GM21515 (cell line): ENCODE measurements around the gene TMEM186.
"Not testable (repeated sequence)": the region's sequence is repeated elsewhere in the genome, so short reads cannot be mapped to it uniquely, and the experiment has no call there.

ENCODE experiments used
- ATAC-seq: cut with Tn5 transposase; IDR thresholded peaks from one replicate; pipeline ENCODE4 v1.9.1; 2021; ENCODE audit not compliant: unreplicated experiment

The TMEM186 gene

DNA sequence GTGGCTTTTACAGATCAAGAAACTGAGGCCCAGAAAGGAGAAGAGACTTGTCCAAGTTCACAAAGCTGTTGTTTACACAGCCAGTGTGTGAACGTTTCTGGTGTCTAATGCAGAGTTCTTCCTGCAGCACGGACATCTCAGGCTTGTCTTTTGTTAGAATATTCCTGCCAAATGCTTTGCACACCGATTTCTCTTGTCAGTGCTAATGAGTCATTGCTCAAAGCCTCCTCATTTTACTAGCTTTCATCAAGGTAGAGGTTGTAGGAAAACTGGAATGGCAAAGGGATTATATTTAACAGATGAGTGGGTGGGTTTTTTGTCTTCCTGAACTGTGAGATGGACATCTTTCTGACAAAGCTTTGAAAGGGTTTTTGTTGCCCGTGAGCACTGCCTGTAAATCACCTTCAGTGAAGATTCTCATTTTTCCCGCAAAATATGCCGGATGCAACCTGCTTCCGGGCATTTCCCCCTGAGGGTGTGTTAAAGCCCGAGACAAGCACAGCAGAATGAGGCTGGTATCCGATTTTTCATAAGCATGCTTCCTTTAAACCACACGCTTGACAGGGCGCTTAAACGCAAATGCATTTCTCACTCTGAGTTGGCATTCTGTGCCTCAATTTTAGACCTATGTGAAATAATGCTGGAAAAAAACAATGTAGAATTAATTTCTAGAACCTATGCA, 14.9 kb upstream of the TMEM186 start:
- ATAC-seq = no peak

DNA sequence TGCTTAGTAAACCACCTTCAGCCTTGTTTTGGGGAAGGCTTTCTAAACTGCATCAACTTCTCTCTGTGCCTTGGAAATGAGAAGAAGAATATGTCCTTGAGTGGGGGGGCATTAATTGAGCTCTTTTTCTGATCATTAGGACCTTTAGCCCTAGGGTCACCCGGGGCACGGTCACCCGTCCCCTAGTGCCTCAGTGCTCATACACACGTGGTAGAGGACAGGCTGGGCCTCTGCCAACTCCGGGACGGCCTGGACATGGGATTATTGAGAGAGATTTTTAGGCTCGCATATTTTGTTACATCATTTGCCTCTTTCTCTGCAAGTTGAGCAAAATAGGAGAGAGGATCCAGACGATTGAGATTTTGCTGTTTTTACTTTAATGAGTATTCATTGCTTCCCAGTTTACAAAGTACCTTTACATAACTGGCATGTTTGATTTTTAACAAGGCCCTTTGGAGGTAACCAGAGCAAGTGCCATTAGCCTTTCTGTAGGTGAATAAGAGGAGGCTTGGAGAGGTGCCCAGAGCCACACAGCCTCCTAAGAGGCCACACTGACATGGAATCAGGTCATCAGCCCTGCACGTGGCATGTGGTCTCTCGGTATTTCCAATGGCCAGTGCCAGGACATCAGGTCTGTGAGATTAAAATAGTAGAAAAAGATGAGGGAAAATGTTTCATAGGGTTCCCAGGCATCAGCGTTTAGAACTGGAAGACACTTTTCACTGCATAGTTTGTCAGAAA, 11.3 kb upstream of the TMEM186 start:
- no peak for ATAC-seq

- no peak for ATAC-seq
These were observed 10.6 kb upstream of the TMEM186 start for GRCh38 chr16:8808009-8808408.

- no peak for ATAC-seq
These were observed 9.8 kb upstream of the TMEM186 start for GRCh38 chr16:8807189-8807588.

DNA sequence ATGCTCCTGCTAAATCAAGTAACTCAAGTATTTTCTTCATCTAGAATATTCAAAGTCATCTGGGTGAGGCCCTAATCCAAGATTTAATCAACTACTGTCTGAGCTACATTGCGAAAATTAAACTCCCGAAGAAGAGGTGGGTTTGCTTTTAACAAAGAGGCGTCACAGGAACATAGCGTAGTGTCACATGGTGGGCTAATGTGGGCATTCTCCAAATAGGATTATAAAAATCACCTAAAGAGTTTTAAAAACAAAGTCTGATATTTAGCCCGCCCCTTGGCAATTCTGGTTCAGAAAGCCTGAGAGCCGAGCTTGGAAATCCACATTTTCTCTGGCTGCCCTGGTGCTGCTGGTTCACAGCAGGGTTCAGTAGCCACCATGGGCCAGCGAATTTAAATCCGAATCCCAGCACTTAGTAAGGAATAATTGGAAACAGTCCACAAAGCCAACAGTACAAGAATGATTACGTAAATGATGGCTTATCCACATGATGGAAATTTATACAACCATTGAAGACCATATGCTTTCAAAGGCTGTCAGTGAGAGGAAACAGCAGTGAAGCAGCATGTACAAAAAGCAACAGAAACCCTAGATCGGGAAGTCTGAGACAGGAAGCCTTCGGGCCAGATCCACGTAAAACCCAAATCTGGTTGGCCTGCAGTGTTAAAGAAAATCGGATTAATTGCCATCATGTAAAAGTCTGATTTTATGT, 9.0 kb upstream of the TMEM186 start:
- ATAC-seq = no peak

DNA sequence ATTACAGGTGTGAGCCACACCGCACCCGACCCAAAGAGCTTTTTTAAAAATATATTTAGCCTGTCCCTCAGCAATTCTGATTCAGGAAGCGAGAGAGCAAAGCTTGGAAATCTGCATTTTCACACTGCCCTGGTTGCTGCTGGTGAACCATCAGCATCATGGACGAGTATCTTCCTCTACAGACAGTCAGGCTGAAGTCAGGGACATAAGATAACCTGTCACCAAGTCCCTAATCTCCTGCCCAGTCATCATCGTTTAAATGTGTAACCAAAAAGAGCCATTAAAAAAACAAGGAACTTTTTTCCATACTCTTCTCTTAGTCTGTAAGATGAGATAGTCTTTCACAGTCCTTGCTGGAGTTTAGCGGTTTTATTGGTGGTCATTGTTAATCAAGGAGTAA, 6.9 kb upstream of the TMEM186 start:
- no peak for ATAC-seq

- ATAC-seq = not testable (repeated sequence)
These were observed 6.3 kb upstream of the TMEM186 start for GRCh38 chr16:8803733-8804132.

GRCh38 chr16:8801701-8802100, 4.3 kb upstream of the TMEM186 start:
- no peak for ATAC-seq

GRCh38 chr16:8798535-8799157, 1.2 kb upstream of the TMEM186 start:
- no peak for ATAC-seq

DNA sequence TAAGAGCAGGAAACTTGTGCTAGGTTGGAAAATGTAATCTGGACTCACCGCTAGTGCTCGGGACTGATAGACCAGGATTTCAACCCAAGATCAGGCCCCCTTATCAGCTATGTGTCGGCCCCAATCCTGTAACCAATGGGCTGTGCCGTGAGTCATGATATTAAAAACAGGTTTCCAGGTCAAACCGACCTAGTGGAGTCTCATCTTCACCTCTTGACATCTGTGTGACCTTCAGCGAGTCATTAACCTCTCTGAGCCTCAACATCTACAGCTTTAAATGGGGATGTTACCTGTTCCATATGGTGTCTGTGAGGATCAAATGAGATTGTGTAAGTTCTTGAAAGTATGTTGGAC, 712 bp upstream of the TMEM186 start:
- peak; percentile 0 for ATAC-seq

DNA sequence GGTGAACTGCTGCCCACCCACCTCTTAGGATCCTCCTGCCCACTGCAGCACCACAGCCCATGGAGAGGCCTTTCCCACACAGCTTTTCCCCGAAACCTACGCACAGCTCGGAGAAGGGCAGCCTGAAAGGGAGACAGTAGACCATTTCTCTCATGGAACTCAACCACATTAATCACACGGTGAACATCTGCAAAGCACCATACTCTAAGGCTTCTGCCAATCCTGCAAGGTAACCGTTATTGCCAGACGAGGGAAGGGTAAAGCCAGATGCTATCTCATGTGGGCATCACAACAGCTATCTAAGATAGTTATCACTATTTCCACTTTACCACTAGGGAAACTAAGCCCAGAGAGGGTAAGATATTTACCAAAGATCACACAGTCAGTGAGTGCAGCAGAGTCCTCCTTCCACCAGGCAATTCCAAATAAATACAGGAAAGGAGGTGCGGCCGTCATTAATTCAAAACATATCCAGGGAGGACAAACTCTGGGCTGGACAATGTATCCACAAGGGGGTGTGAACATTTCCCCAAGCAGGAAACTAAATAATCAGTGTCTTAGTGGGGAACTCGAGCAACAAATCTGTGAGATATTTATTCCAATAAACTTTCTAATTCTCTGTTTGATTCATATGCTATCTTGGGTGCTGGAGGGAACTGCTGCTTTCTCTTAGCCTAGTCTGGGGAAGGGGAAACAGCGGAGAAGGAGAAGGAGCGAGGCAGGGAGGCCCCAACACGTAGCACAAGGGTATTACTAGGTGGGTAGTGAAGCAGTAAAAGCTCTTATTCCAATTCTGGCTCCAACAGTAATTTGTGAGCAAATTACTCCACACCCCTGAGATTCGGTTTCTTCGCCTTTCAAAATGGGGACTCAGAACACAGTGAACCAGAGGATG, 723 bp downstream of the TMEM186 start:
- no peak for ATAC-seq

GRCh38 chr16:8795818-8796217, 1.6 kb downstream of the TMEM186 start:
- no peak for ATAC-seq

GRCh38 chr16:8795091-8795490, 2.3 kb downstream of the TMEM186 start:
- ATAC-seq = no peak

DNA sequence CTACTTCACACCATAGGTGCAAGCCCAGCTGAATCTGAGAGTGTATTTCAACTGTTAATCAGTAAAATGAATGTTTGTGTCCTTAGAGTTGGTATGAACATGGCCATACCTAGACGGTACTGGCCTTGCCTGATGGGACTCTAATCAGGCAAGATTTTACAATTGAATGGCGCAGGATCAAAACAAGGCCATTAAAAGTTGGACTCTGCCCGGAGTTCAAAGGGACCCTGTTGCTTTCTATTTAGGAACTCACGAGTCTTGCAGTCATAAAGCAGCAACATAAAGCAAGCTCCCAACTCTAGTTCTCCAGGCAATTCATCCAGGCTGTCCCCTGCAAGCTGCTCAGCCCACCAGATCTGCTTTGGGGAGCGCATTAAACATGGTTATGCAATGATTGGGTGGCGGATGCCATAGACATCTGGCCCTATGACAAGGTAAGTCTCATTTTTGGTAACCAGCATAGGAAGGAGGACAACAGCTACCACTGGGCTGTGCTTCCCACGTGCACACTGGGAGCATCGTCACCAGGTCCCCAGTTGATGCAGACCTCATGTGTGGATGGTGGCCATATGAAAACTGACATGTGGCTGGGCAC, 8.8 kb downstream of the TMEM186 start:
- ATAC-seq = no peak

- ATAC-seq = not testable (repeated sequence)
These were observed 11.1 kb downstream of the TMEM186 start for GRCh38 chr16:8786316-8786715.

GRCh38 chr16:8785408-8785807, 12.0 kb downstream of the TMEM186 start:
- no peak for ATAC-seq

DNA sequence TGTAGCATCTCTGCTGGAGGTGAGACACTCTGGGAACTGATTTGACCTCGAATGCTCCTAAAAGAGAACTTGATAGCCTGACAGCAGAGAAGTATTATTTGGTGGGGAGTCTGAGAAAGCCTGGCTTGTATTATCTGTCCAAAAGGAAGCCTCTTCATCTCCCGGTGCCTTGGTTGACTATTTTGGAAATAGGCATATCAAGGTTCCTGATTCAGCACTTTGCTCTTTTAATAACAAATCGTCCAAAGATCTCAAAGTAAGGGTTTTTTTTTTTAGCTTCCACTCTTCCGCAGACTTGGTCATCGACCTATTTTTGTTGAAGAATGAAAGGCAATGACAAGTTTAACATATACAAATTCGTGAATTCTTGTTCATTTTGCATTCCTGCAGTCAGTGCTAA, 14.8 kb downstream of the TMEM186 start:
- ATAC-seq = no peak

DNA sequence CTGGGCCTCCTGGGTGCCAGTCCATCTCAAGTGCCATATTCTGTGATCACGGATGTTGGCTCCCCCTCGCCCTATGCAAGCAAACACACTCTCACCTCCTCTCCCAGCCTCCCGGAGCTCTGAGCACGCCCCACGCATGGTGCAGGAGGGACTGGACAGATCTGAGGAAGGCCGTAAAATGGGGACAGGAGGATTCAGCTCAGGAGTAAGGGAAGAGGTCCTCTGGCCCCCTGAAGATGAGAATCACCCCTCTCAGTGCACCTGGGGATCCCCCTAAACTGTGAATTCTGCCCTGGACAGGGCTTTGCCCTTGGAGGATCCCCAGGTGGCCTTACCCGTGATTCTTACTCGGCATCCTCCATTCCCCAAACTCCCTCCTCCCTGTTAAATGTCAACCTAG, 15.6 kb downstream of the TMEM186 start:
- ATAC-seq = no peak

DNA sequence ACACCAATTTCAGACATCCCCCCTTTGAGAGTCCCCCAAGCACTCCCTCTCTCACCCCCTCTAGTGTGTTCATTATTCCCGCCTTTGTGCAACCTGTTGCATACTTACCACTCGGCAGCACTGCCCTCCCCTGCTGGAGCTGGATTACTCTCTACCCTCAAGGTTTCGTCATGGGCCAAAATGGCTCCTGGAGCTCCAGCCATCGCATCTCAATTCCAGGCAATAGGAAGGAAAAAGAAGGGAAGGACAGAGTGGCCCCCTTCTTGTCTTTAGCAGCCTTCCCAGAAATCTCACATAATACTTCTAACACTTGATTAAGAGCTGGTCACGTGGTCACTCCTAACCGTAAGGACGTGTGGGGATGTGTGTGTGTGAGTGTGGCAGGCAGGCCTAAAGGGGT, 20.2 kb downstream of the TMEM186 start:
- ATAC-seq = no peak

- ATAC-seq = no peak
These were observed 21.3 kb downstream of the TMEM186 start for GRCh38 chr16:8776129-8776584.
